Neural cell (in vitro differentiated cells): Measurements from ENCODE around the gene ARID1B. TPM values are rescaled to one million over a fixed set of nuclear protein-coding genes. Genes with fewer than 3 reads are reported as not detected.

Source experiments
- H2AFZ ChIP-seq: fragments of 200-600, 300-800 bp; sonication (generic), shearing (Covaris generic); 2 replicates; pipeline ENCODE4 v1.6.0; 2014; ENCODE audit warnings: low read depth, mild to moderate bottlenecking, antibody characterized with exemption, low read length, moderate library complexity
- H3F3A ChIP-seq: fragments of 200-600 bp; shearing (Covaris generic); 2 replicates; pipeline ENCODE4 v1.6.1; 2016; ENCODE audit warnings: mild to moderate bottlenecking, moderate library complexity, mixed read lengths, antibody characterized with exemption, low read length; ENCODE audit not compliant: insufficient read depth, poor library complexity, severe bottlenecking
- H3K27ac ChIP-seq: fragments of 200-600, 300-800 bp; sonication (generic), shearing (Covaris generic); 2 replicates; pipeline ENCODE4 v1.5.1; 2014; ENCODE audit warnings: mild to moderate bottlenecking, low read length, moderate library complexity
- H3K27me3 ChIP-seq: fragments of 300-800, 200-600 bp; sonication (generic), shearing (Covaris generic); 2 replicates; pipeline ENCODE4 v1.6.0; 2014; ENCODE audit warnings: mild to moderate bottlenecking, low read depth, low read length, moderate library complexity; ENCODE audit not compliant: insufficient read depth
- H3K36me3 ChIP-seq: fragments of 300-800, 200-600 bp; sonication (generic), shearing (Covaris generic); 2 replicates; pipeline ENCODE4 v1.5.1; 2014; ENCODE audit warnings: mild to moderate bottlenecking, antibody characterized with exemption, low read length, moderate library complexity; ENCODE audit not compliant: insufficient read depth
- H3K4me2 ChIP-seq: fragments of 300-800, 200-600 bp; sonication (generic), shearing (Covaris generic); 2 replicates; pipeline ENCODE4 v1.6.0; 2014; ENCODE audit warnings: mild to moderate bottlenecking, low read length
- H3K4me3 ChIP-seq: fragments of 300-800, 200-600 bp; sonication (generic), shearing (Covaris generic); 2 replicates; pipeline ENCODE4 v1.5.1; 2014; ENCODE audit warnings: mild to moderate bottlenecking, low read length, moderate library complexity
- H3K79me2 ChIP-seq: fragments of 200-600 bp; shearing (Covaris generic); replicated peaks from 2 replicates; pipeline ENCODE4 v1.6.0; 2014; ENCODE audit warnings: mild to moderate bottlenecking, low read length, moderate library complexity; ENCODE audit not compliant: insufficient read depth
- H3K9ac ChIP-seq: fragments of 300-800, 200-600 bp; sonication (generic), shearing (Covaris generic); 2 replicates; pipeline ENCODE4 v1.6.1; 2016; ENCODE audit warnings: mild to moderate bottlenecking, low read length, mixed read lengths
- H3K9me2 ChIP-seq: fragments of 200-600 bp; shearing (Covaris generic); 2 replicates; pipeline ENCODE4 v1.6.1; 2016; ENCODE audit warnings: mild to moderate bottlenecking, low read length, mixed read lengths; ENCODE audit not compliant: insufficient read depth
- H3K9me3 ChIP-seq: fragments of 200-600, 300-800 bp; sonication (generic), shearing (Covaris generic); 2 replicates; pipeline ENCODE4 v1.6.1; 2016; ENCODE audit warnings: mild to moderate bottlenecking, mixed run types, low read length, moderate library complexity, mixed read lengths
- H4K20me1 ChIP-seq: fragments of 200-600 bp; shearing (Covaris generic); 2 replicates; pipeline ENCODE4 v1.6.1; 2016; ENCODE audit warnings: mild to moderate bottlenecking, mixed run types; ENCODE audit not compliant: insufficient read depth
- CTCF ChIP-seq: fragments of 450-650 bp; IDR thresholded peaks from 2 replicates; pipeline ENCODE4 v1.5.1; 2014; ENCODE audit warnings: antibody characterized with exemption, mild to moderate bottlenecking, moderate library complexity; ENCODE audit not compliant: poor library complexity, severe bottlenecking
- EP300 ChIP-seq: fragments of 450-650 bp; conservative IDR thresholded peaks from 2 replicates; pipeline ENCODE4 v1.6.1; 2014; ENCODE audit warnings: antibody characterized with exemption, mild to moderate bottlenecking, moderate library complexity; ENCODE audit not compliant: poor library complexity, severe bottlenecking
- EZH2 ChIP-seq: fragments of 200-600, 300-800 bp; shearing (Covaris generic), sonication (generic); IDR thresholded peaks from 2 replicates; pipeline ENCODE4 v1.6.1; 2014; ENCODE audit warnings: antibody characterized with exemption, low read length, borderline replicate concordance, mild to moderate bottlenecking; ENCODE audit not compliant: insufficient read depth, poor library complexity, severe bottlenecking
- MXI1 ChIP-seq: fragments of 450-650 bp; conservative IDR thresholded peaks from 2 replicates; pipeline ENCODE4 v1.6.1; 2014; ENCODE audit warnings: antibody characterized with exemption, mild to moderate bottlenecking; ENCODE audit not compliant: poor library complexity, severe bottlenecking
- POLR2AphosphoS5 ChIP-seq: IDR thresholded peaks from 2 replicates; pipeline ENCODE4 v1.6.1; 2012
- RAD21 ChIP-seq: fragments of 450-650 bp; conservative IDR thresholded peaks from 2 replicates; pipeline ENCODE4 v1.6.1; 2014; ENCODE audit warnings: antibody characterized with exemption, mild to moderate bottlenecking, moderate library complexity
- REST ChIP-seq: IDR thresholded peaks from 2 replicates; pipeline ENCODE4 v1.6.1; 2012; ENCODE audit warnings: borderline replicate concordance
- SMC3 ChIP-seq: fragments of 450-650 bp; conservative IDR thresholded peaks from 2 replicates; pipeline ENCODE4 v1.6.1; 2014; ENCODE audit warnings: antibody characterized with exemption, mild to moderate bottlenecking, moderate library complexity; ENCODE audit not compliant: poor library complexity
- TAF1 ChIP-seq: IDR thresholded peaks from 2 replicates; pipeline ENCODE4 v1.6.1; 2012; ENCODE audit warnings: low read depth
- polyA plus RNA-seq: library from polyadenylated mRNA; depleted of rRNA; stranded (reverse); fragments of >200 nt; gene quantifications from 2 replicates; pipeline ENCODE4 v1.2.3, GENCODE V29; 2014

ARID1B gene
- polyA plus RNA-seq, 1 donor from 2014 or later = 35.0 TPM

GRCh38 chr6:157001716-157002115, 224.5 kb downstream of the ARID1B start:
- H3K9me2 ChIP-seq = no peaks in the 10 kb centered on the region
- H3K27me3 ChIP-seq = no peaks in the 10 kb centered on the region
- H4K20me1 ChIP-seq = no peaks in the 10 kb centered on the region
- TF ChIP-seq RAD21 (no peak), EP300 (no peak), CTCF (no peak), SMC3 (no peak), TAF1 (no peak), REST (no peak), MXI1 (no peak), EZH2 (no peak), POLR2AphosphoS5 (no peak)
- H3K4me3 ChIP-seq = no peak overlapping the region
- no peaks in the 10 kb centered on the region for H3K9me3 ChIP-seq
- no peaks in the 10 kb centered on the region for H3F3A ChIP-seq
- H3K27ac ChIP-seq = no peak overlapping the region
- no peak overlapping the region for H2AFZ ChIP-seq
- H3K9ac ChIP-seq = no peak overlapping the region
- no peak overlapping the region for H3K4me2 ChIP-seq
- H3K79me2 ChIP-seq = peaks cover 33% of the 10 kb centered on the region
- H3K36me3 ChIP-seq = no peaks in the 10 kb centered on the region

GRCh38 chr6:157002774-157003173, 225.6 kb downstream of the ARID1B start:
- Histone ChIP-seq H3F3A (no peaks in the 10 kb centered on the region), H3K4me3 (no peak overlapping the region), H3K9me3 (no peaks in the 10 kb centered on the region), H3K4me2 (no peak overlapping the region), H3K9me2 (no peaks in the 10 kb centered on the region), H3K27me3 (no peaks in the 10 kb centered on the region), H3K27ac (no peak overlapping the region), H3K9ac (no peak overlapping the region), H3K79me2 (peaks cover 24% of the 10 kb centered on the region), H2AFZ (no peak overlapping the region), H3K36me3 (no peaks in the 10 kb centered on the region), H4K20me1 (no peaks in the 10 kb centered on the region)
- no peak for TF ChIP-seq POLR2AphosphoS5
- TF ChIP-seq SMC3 = no peak
- no peak for TF ChIP-seq RAD21
- TF ChIP-seq EP300 = no peak
- TF ChIP-seq REST = no peak
- TF ChIP-seq EZH2 = no peak
- TF ChIP-seq TAF1 = no peak
- no peak for TF ChIP-seq MXI1
- TF ChIP-seq CTCF = no peak
